ENCODE measurements around the gene TMEM123.

DNA sequence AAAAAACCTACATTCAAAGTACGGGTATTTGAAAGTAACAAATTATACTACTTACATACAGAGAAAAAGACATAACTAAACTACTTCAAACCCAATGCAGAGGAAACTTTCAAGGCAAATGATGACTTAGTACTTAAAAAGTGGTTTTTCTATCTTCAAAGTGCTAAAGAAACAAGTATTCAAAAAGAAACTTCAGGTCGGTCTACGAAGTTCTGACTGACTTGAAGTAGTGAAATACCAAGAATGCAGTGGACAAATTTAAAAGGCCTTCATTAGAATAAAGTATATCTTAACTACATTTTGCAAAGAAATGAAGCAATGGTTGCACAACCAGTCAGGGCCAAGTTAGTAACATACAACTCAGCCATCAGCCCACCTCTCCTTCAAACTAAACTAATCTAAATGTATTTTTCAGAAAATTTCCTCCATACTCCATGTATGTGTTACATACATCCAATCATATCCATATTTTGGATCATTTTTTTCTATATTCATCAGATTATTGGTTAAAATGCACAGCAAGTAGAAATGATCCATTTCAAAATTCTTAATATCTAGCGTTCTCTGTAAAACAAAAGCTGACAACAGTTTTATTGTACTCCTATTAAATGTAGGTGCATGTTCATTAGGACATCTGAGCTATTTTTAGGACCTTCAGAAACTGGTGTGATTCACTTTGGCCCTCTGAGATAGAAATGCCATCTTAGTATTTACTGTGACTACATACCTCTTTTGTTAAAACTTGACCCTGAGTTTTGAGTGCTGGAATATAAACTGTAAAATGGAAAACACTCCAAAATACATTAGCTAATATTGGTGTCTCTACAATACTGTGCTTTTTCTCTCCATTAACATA, 55.6 kb downstream of the TMEM123 start:
- TF ChIP-seq CTCF (IDR thresholded peaks at IDR 0.05) = no peak
- TF ChIP-seq EZH2 (IDR thresholded peaks at IDR 0.05; ENCODE audit: borderline replicate concordance, insufficient read depth, low read depth, low read length, poor library complexity, severe bottlenecking) = no peak

All from B cell (primary cell).